Body of pancreas (tissue), 4 donors: ENCODE results near the gene LIX1L.

Experiments
- CTCF ChIP-seq, 7 experiments: fragments of 450-650 bp in 4 of 7; fragments of 200-600 bp in 3 of 7; sonication (generic) in 3 of 7; IDR thresholded peaks; one replicate each; pipeline ENCODE4 v1.5.1; 2016 to 2019; ENCODE audit warnings: antibody characterized with exemption in 7 of 7
- POLR2A ChIP-seq, 3 donors: fragments of 450-650 bp; IDR thresholded peaks; one replicate each; pipeline ENCODE4 v1.6.1; 2016; ENCODE audit warnings: antibody characterized with exemption in 3 of 3, mild to moderate bottlenecking in 2 of 3

GRCh38 chr1:145953861-145954260 is 4.0 kb downstream of the LIX1L start:
- TF ChIP-seq CTCF (IDR thresholded peaks at IDR 0.05) (no peak), POLR2A (IDR thresholded peaks at IDR 0.05) (no peak)
